NCI-H1694 treated with DMSO at 0.1 percent for 48 hours (cell line): ENCODE data around the gene MT2A.

Source experiments
- DNase-seq: peaks from one replicate; lab custom pipeline; 2025; lab: John Stamatoyannopoulos, UW

The MT2A gene

DNA sequence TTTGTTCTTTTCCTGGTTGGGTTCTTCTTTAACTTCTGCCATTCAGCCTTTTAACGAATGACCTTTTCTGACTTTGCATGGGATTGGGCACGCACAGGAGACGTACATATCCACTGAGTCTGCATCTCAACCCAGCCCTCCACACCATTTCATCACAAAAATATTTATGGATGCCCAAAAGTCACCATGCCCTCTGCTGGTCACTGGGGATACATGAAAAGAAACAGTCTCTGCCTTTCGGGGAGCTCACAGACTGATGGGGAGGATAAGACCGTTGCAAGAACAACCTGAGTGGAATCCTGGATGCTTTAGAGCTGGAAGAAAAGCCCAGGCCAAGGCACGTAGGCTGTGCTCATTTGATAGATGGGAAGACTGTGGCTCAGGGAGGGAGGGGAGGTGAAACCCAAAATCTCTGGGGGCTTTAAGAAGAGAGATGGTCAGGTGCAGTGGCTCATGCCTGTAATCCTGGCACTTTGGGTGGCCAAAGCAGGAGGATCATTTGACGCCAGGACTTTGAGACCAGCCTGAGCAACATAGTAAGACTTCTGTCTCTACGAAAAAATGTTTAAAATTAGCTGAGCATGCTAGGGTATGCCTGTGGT lies 7.9 kb upstream of the MT2A start:
- peak; percentile 38 for DNase-seq

DNA sequence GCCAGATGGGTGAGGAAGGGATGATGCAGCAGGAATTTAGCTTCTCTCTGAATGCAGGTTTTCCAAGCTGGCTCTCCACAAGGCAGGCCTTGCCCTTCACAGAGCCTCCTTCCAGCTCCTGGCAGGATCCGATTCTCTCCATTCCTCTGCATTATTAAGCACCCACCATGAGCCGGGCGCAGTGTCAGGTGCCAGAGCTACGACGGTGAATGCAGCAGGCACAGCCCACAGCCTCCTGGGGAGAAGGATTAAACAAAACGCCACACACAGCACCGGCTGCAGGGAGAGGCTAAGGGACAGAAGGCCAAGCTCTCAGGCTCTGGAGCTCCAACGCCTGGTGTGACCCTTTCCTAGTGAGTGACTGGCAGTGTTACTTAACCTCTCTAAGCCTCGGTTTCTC lies 7.1 kb upstream of the MT2A start:
- no peak for DNase-seq

DNA sequence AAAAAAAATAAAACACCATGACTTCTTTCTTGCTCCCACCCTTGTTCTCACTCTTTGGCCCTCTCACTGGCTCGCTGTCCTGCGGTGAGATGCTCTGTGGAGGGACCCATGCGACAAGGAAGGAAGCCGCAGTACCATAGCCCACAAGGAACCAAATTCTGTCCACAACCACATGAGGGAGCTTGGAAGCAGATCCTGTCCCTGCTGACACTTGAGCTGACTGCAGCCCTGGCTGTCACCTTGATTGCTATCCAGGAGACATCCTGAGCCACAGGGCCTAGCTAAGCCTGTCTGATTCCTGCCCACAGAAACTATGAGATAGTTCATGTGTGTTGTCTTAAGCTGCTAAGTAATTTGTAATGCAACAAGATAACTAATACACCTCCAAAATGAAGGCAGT lies 4.8 kb upstream of the MT2A start:
- DNase-seq = no peak

DNA sequence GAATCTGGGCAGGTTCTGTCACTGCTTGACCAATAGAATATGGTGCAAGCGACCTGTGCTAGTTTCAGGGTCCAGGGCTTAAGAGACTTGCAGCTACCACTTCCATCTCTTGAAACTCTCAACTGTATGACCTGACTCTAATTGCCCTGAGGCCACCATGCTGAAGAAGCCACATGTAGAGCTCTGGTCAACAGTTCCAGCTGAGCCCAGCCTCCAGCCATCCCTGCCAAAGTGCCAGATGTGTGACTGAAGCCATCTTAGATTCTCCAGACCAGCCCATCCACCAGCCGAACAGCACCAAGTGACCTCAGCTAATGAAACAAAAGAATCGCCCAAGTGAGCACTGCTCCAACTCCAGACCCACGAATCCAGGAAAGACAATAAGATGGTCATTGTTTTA lies 3.4 kb upstream of the MT2A start:
- DNase-seq = no peak

DNA sequence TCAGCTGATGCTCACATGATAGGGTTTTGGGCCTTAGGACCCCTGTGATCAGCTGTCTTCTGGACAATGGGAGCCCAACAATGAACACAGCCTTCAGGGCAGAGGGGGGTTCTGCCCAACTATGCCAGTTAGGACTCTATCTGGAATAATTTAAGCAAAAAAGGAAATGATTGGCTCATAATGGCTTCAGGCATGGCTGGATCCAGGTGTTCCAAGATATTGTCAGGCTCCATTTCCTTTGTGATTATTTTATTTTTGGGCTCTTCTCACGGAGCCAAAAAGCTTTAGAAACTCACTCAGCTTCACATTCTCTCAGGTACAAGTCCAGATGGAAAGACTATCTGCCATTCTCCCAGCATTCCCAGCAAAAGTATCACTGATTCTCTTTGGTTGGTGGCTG lies 2.9 kb upstream of the MT2A start:
- DNase-seq = no peak

DNA sequence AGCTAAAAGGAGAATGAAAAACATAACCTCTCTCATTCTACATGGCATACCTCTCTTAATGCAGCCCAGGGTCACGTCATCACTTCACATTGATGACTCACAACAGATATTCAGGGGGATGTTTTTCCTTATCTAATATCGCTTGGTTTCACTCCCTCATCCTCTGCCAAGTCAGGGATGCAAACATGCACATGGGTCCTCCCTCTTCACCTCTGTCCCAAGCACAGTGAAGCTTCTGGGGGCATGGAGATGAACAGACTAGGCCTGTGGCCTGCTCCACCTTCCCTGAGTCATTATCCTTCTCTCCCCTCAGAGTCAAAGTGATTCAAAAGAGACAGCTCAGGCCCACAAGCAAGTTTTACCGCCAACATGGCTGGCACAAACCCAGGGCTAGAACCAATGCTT lies 2.3 kb upstream of the MT2A start:
- no peak for DNase-seq

DNA sequence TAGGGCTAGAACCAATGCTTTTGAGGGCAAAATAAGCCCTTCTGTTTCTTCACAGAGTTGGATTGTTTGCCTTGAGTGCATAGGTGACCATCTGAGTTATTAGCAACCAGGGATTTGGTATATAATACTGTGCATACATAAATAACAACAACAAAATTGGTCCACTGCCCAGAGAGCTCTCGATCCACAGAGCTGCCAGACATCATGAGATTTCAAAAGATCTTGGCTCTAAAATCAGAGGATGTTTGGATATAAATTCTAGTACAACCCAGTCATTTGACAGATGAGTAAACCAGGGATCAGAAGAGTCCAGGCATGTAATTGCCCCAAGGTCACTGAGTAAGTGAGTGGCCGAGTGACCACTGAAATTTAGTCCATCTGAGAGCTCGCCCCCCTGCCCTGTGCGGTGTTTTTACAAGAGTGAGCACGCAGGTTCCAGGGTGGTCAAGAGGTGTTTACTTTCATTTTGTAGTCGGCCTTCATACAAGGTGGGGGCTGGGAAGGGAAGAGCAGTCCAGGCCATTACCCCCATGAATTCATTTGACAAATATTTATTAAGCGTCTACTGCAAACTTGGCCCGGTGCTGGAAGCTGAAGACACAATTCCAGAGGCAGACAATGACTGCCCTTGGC lies 1.8 kb upstream of the MT2A start:
- no peak for DNase-seq

DNA sequence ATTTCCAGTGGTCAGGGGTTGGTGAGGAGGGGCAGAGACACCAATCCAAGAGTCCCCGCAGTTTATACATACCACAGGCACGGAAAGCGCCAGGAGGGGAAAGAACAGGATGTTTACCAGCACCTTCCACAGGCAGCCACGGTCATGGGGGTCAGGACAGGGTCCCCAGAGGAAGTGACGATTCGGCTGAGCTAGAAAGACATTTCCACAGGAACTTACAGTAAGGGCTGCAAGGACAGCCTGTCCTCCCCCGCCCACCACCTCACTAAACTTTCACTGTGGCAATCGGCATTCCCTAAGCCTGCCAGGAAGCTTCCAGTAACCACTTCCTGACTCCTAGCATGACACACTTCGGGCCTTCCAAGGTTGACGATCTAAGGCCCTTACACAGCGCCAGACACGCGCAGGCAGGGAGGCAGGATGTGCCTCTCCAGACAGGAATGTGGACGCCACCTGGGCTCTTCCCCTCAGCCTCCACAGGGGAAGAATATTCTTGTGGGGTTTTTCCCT lies 1.2 kb upstream of the MT2A start:
- DNase-seq = no peak

DNA sequence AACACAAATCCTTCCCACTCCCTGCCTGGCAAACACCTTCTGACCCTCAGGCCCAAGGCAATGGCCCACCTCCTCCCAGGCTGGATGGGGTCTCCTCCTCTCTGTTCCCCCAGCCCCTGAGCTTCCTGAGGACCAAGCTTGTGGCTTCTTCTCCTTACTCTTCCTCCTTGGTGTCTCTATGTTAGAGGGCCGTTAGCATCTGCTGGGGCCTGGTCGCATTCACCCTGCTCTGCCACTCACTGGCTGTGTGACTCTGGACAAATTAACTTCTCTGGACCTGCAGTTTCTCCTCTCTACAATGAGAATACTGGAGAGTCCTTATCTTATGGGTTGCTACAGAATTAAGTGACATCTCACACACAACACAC lies 725 bp upstream of the MT2A start:
- no peak for DNase-seq

DNA sequence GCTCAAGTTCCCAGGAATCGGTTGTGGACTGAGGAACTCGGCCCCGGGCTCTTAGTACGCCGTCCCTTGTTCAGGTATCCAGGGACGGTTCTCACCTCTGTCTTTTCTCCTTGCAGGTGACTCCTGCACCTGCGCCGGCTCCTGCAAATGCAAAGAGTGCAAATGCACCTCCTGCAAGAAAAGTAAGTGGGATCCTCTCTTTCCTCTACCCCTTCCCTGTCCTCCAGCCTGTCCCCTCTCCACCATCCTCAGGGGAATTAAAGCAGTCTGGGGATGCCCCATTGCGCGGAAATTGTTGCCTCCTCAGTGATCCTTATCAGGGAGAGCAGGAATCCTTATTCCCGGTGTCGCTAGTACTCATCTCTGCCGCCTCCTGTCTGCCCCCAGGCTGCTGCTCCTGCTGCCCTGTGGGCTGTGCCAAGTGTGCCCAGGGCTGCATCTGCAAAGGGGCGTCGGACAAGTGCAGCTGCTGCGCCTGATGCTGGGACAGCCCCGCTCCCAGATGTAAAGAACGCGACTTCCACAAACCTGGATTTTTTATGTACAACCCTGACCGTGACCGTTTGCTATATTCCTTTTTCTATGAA lies 585 bp downstream of the MT2A start:
- no peak for DNase-seq

DNA sequence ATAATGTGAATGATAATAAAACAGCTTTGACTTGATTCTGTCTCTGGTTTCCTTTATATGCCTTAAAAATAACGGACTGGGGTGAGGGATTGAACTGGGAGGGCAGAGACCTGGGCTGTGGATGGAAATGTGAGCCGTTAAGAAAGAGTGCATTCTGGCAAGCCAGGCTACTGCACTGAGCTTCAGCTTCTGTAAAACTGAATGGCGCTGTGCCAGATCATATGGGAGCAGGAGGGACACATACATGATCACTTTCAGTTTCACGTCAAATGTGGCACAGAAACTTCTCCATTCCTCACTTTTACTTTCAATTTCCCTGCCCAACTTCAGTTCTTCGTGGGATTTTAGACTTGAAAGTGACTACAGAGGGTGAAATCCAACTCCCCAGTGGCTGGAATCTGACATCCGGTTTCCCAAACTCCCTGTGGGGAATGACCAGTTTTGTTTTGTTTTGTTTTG lies 1.1 kb downstream of the MT2A start:
- DNase-seq = peak; percentile 38

DNA sequence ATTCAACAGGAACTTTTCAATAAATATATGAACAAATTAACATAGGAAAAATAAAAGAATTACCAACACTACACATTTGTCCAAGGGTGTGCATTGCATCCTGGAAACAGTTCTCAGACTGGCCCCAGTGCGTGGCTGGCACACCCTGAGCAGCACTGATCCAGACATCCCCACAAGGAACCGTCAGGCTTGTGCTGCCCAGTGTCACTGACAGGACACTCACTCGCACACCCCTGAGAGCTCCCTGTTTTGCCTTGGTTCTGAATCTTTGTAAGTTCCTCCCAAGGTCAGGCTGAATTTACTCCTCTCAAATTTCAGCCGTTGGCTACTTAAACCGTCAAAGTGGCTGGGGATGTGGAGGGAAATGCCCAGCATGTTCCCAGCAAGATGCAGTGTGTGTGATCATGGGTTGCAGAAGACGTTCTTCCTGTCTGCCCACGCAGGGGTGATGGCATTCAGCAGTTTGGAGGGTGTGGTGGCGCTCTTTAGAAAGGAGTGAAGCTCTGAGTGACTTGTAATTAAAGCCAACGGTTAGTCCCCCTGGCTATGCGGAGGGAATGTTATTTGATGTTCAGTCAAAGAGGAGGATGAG lies 1.7 kb downstream of the MT2A start:
- DNase-seq = no peak

DNA sequence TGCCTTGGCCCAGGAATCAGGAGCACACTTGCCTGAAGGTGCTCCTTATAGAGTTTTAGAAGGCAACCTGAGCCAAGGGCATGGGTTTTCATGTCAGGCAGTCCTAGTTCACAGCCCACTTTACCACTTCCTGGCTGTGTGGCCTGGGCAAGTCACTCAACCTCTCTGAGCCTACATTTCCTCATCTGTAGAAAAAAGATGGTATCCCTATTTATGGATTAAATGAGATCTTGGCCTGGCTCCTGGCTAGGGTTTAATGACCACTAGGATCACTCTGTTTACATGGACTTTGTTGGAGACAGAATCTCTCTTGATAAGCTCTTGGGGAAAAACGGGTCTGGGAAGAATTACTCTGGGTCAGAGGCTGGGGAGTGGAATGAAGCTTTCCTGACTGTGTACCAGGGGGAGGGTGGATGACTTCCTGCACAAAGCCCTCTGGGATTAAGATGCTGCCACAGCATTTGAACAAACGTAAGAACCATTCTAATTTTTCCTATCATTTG lies 2.3 kb downstream of the MT2A start:
- DNase-seq = no peak

DNA sequence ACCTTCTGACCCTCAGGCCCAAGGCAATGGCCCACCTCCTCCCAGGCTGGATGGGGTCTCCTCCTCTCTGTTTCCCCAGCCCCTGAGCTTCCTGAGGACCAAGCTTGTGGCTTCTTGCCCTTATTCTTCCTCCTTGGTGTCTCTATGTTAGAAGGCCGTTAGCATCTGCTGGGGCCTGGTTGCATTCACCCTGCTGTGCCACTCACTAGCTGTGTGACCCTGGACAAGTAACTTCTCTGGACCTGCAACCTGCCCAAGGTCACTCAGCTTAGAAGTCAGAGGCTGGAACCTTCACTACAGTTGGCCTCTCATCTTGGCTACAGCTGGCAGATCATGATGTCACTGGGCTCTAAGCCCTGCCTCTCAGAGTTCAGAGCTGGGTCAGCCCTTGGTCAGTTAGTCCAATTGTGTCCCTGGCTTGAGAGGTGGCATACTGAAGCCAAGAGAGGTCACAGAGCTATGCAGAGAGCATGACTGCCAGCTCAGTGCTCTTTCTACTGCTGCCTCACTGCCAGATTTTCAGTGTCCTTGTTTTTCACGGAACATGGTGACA lies 3.0 kb downstream of the MT2A start:
- no peak for DNase-seq

DNA sequence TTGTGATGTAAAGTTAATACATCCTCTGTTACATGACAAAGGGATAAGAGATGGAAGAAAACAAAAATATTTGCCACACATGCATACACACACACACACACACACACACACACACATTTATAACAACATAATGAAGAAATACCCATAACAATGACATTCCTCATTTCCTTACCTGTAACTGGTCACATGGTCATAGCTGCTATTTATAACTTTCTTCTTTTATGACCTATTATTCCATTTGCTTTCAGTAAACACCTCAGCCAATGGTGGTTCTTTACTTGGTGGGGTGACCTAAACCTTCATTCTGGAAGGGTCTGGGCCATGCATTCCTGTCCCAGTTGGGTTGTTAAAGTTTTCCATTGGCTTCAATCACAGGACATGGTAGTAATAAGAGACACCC lies 5.3 kb downstream of the MT2A start:
- no peak for DNase-seq

DNA sequence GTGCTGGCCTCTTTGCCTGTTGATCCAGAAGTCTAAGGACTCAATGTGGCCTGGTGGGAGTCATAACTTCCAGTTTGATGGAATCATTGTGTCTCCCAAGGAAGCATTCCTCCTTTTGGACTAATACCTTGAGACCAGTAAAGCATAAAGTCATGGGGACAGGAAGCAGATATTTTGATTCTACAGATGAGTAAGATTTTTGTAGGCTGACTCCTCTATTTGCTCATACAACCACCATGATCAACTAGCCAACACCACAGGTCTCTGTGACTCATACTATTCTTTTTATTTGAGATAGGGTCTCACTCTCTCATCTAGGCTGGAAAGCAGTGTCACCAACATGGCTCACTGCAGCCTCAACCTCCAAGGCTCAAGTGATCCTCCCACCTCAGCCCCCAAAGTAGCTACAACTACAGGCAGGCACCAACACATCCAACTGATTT lies 6.2 kb downstream of the MT2A start:
- no peak for DNase-seq

DNA sequence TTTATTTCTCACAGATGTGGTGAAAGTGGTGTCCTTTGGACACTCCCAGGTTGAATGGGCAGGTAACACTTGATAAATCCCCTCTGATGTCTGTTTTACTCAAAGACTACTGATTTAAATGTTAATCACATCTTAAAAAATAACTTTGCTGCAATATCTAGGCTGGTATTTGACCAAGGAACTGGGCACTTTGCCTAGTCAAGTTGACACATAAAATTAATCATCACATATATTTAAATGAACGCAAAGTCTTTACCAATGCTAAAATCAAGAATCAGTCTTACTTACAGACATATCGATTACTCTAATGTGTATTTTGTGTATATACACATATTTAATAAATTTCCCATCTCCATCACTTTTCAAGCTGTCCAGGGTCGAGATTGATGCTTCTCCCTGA lies 7.0 kb downstream of the MT2A start:
- no peak for DNase-seq

DNA sequence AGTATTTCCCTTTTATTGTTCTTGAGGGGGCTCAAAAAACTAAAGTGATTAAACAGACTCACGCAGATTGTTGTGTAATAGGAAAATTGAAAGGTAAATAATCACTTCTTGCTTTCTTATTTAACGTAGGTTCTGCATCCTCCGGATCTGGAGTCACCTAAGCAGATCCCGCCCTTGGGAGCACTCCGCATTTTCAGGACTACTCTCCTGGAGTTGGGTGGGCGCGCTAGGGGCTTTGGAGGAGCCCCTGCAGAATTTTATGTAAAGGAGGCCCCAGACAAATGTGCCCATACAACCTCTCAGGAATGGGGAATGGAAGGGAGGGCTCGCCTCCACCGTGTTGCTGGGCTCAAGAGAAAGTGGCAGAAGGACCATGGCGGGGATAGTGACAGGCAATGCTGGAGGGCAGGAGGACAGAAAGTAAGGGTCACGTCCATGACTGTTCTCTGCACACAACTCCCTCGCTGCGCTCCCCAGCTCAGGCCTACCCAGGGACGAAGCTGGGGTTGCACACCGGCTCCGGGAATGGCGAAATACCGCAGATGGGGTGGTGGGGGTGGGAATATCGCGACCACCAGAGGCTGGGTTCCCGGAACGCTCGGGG lies 8.3 kb downstream of the MT2A start:
- DNase-seq = no peak

DNA sequence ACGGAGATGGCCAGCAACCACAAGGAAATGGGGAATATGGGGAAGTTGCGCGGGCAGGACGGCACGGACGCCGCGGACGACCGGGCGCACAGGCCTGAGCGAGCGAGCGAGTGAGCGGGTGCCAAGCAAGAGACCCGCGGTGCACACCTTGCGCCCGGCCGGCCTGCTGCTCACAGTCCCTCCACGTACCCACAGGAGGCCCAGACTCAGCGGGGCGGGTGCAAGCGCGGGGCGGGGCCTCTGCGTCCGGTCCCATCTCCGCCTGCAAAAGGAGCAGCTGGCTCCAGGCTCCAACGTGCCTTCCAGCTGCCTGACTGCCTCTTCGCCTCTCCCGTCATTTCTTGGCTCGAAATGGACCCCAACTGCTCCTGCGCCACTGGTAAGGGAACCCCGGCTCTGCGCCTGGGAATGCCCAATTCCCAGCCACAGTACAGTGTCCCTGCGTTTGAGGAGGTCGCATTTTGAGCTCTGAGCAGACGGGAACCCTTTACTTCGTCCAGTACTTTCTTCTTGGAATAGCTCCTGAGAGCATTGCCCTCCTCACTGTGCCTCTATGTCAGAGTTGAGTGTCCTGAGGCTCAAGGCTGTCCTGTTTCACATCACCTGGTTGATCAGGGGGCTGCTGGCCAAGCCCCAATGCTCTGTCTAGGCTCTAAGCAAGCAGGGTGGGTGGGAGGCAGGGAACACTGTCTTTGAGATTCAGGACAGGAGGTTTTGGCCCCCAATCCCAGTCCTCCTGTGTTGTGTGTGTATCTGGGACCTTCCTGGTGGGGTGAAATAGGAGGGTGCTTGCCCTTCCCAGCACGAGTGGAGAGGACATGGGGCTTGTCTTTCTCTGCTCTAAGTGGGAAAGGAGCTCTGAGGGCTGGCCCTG lies 9.1 kb downstream of the MT2A start:
- no peak for DNase-seq

DNA sequence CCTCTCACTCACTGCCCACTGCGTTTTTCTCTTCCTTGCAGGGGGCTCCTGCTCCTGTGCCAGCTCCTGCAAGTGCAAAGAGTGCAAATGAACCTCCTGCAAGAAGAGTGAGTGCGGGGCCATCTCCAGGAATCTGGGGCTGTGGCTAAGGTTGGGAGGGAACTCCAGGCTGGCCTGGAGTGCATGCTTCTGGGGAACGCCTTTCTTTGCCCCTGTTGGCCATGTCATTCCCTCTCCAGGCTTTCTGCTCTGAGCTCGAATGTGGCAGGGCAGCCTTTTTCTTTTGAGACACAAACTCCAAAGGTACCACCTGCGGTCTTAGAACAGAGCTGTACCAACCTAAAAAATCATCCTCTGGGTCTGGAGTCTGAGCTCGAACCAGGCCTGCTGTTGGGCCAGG lies 9.8 kb downstream of the MT2A start:
- DNase-seq = no peak

DNA sequence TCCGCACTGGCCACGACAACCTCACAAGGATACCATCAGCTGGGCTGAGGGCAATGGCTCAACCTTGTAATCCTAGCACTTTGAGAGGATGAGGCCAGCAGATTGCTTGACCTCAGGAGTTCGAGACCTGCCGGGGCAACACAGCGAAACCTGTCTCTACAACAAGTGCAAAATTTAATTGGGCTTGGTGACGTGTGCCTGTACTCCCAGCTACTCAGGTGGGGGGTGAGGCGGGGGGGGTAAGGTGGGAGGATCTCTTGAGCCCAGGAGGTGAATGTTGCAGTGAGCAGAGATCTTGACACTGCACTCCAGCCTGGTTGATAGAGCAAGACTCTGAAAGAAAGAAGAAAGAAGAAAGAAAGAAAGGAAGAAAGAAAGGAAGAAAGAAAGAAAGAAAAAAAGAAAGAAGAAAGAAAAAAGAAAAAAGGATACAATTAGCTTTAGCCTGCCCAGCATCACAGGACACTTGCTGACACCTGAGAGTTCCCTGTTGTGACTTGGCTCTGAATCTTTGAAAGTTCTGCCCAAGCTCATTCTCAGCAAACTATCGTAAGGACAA lies 12.0 kb downstream of the MT2A start:
- DNase-seq = no peak
